ENCODE data around the gene BTBD3.

Gene BTBD3

DNA sequence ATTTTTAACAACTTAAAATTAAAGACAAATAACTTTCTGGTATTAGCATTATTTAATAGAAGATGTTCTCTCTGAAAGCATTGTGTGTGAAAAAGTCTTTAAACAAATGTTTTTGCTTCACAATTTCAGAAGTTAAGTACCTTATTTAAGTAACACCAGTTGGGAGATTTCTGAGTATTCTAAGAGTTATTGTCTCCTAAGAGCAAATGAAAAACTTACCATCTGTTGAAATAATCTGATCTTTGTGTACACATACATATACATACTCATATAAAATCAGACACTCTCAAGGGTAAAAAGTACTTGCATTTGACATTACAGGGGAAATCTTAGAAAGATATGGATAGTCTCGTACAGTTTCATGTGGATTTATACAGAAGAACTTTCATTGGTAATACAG is 2.4 kb downstream of the BTBD3 start:
- DNase-seq (ENCODE audit: insufficient read length): no peak
- TF ChIP-seq POLR2A (IDR thresholded peaks at IDR 0.05; ENCODE audit: low read depth, low read length): no peak
- TF ChIP-seq TAF1 (IDR thresholded peaks at IDR 0.05; ENCODE audit: borderline replicate concordance, low read depth, low read length): no peak
- TF ChIP-seq POLR2AphosphoS5 (IDR thresholded peaks at IDR 0.05; ENCODE audit: low read depth, low read length): no peak
- no peak for FAIRE-seq

DNA sequence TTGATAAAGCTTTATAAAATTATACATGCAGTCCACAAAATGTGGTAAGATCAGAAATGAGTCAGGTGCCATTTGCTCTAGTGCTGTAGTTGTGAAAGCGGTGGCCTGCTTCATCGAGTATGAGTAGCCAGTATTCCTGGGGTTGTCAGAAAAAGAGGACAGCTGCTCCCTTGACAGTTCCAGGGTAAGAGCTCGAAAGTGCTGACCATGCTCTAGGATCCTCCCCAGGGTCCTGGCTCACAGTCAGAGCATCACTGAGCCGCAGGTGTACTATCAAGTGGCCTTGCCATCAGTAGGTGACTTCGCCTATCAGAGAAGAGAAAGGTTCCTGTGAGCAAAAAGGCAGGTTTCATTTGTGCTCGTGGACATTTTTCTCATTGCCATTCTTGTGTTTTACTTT is 3.6 kb downstream of the BTBD3 start:
- no peak for FAIRE-seq

DNA sequence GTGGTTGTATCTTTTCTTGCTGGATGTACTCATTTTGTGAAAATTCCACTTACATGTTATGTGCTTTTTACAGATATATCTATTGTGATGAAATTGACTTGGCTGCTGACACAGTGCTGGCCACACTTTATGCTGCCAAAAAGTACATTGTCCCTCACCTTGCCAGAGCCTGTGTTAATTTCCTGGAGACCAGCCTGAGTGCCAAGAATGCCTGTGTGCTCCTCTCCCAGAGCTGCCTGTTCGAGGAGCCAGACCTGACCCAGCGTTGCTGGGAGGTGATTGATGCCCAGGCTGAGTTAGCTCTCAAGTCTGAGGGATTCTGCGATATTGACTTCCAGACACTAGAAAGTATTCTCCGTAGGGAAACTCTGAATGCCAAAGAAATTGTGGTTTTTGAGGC is 4.9 kb downstream of the BTBD3 start:
- TF ChIP-seq POLR2A (IDR thresholded peaks at IDR 0.05; ENCODE audit: low read depth, low read length): no peak
- FAIRE-seq (no peak), DNase-seq (ENCODE audit: insufficient read length) (no peak)

More for the DNA sequence above, 3.6 kb downstream of the BTBD3 start:
- no peak for DNase-seq (ENCODE audit: insufficient read length)
- TF ChIP-seq POLR2A (IDR thresholded peaks at IDR 0.05; ENCODE audit: low read depth, low read length): no peak
- no peak for TF ChIP-seq TAF1 (IDR thresholded peaks at IDR 0.05; ENCODE audit: borderline replicate concordance, low read depth, low read length)
- TF ChIP-seq POLR2AphosphoS5 (IDR thresholded peaks at IDR 0.05; ENCODE audit: low read depth, low read length): no peak

DNA sequence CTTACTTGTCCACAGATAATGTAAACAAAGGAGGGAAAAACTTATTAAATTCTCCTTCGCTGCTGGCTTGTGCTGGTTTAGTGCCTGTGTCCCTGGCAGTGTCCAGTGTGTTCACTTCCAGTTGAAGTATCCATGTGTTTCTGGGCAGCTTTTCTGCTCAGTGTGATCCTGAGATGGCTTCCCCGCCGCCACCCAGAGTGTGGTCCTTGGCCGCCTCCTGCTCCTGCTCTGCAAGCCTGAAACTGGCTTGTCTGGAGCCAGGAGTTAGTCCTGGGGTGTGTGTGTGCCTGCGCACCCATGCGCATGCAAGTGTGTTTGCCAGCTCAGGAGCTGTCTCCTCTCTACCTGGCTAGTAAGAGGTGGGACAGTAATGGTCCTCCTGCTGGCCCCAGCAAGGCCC is 7.2 kb downstream of the BTBD3 start:
- DNase-seq (ENCODE audit: insufficient read length): no peak
- FAIRE-seq: no peak
- TF ChIP-seq POLR2AphosphoS5 (IDR thresholded peaks at IDR 0.05; ENCODE audit: low read depth, low read length) (no peak), POLR2A (IDR thresholded peaks at IDR 0.05; ENCODE audit: low read depth, low read length) (no peak), TAF1 (IDR thresholded peaks at IDR 0.05; ENCODE audit: borderline replicate concordance, low read depth, low read length) (no peak)

DNA sequence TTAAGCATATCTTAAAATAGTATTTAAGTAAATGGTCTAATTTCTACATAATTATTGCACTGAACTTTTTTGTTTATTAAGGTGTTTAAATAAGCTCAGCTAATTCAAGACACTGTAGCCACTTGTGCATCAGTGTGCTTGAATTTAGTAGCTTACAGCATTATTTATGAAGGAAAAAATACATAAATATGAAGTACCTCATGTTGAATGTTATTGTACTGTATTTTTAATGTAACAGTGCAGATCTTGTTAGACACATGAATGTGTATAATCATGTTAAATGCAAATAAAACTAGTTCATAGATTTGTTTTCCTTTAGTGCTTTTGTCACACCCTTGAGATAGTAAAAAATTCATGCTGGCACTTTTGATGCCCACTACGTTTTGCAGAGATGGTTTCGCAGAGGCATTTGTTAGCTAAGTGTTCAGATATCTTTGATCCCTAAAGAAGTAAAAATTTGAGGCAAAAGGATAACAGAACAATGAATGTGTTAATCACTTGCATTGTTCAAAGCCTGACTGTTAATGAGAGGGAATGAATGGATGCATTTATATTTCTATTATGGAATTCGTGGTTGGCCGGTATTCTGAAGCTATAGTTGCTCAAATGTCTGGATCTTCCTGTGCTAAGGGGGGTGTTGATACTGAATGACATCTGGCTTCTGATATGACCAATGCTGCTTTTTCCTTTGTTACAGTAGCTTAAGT is 8.8 kb downstream of the BTBD3 start:
- FAIRE-seq (no peak), DNase-seq (ENCODE audit: insufficient read length) (no peak)
- TF ChIP-seq POLR2AphosphoS5 (IDR thresholded peaks at IDR 0.05; ENCODE audit: low read depth, low read length) (no peak), POLR2A (IDR thresholded peaks at IDR 0.05; ENCODE audit: low read depth, low read length) (no peak), TAF1 (IDR thresholded peaks at IDR 0.05; ENCODE audit: borderline replicate concordance, low read depth, low read length) (no peak)

DNA sequence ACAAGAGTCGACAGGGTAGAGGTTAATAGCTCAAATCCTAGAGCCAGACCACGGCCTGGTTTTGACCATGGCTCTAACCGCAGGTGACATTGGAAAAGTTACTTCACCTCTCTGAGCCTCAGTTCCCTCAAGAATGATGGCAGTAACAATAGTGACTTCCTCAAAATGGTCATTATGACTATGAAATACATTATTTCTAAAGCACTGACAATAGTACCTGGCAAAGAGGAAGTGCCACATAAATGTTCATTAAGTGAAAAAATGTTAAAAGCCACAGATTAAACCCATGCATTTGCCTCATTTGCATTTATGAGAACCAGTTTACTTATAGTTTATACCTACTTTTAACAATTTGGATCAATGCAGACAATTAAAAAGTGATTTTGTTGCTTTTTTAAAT is 12.3 kb downstream of the BTBD3 start:
- DNase-seq (ENCODE audit: insufficient read length) (no peak), FAIRE-seq (no peak)
- TF ChIP-seq POLR2AphosphoS5 (IDR thresholded peaks at IDR 0.05; ENCODE audit: low read depth, low read length): no peak
- TF ChIP-seq POLR2A (IDR thresholded peaks at IDR 0.05; ENCODE audit: low read depth, low read length): no peak
- TF ChIP-seq TAF1 (IDR thresholded peaks at IDR 0.05; ENCODE audit: borderline replicate concordance, low read depth, low read length): no peak

DNA sequence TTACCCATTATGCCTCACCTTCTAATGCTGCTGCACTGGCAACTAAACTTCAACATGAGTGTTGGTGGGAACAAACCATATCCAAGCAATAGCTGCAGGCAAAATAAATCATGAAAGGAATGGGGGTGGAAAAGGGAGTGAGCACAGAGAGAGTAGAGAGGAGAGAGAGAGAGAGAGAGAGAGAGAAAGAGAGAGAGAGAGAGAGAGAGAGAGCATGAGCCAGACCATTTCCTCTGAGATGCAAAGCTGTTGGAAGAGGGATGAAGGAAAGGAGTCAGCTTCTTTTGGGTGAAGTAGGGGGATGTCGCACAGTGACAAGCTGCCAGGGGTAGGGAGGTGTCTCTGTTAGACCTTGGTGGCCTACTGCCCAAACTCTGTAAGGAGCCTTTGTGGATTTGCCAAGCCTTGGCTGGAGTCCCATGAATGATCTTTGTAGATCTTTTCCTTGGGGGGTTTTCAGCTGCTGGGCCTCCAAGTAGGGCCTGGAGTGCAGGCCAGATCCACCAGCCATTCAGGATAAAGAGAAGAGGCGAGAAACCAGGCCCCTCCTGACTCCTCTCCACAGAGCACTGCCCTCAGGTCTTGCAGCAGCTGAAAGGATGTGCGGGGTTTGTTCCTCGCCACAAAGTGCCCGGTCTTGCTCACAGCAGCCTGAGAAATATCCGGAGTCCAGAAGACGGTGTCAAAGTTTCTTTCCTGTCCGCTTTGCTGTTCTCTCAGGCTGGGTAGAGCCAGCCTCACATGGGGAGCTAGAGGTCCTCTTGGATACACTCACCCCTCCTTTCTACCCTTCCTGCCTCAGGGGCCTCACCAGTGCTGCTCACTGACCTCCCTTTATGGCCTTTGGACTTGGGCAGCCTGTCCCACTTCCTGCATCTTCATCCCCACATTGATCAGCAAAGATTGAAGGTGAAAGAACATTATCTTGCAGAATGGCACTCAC is 17.8 kb downstream of the BTBD3 start:
- TF ChIP-seq POLR2AphosphoS5 (IDR thresholded peaks at IDR 0.05; ENCODE audit: low read depth, low read length) (no peak), POLR2A (IDR thresholded peaks at IDR 0.05; ENCODE audit: low read depth, low read length) (no peak), TAF1 (IDR thresholded peaks at IDR 0.05; ENCODE audit: borderline replicate concordance, low read depth, low read length) (no peak)
- no peak for FAIRE-seq
- no peak for DNase-seq (ENCODE audit: insufficient read length)

DNA sequence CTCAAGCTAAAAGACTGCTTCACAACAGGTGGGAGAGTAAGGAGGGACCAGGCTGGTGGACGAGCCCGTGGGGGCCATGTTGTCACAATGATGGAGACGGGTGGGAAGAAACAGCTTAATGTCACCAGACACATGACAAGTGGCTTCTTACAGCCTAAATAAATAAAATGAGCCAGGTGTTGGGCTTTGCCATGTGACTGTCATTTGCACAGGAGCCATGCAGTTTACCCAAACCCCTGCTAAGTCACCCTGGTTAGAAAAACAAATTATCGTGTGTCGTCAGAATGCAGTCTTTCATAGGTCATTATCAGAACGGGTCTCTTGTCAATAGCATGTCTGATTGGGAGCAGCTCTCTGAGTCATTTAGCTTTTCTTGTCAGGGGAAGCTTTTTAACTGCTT is 18.5 kb downstream of the BTBD3 start:
- no peak for TF ChIP-seq TAF1 (IDR thresholded peaks at IDR 0.05; ENCODE audit: borderline replicate concordance, low read depth, low read length)
- no peak for TF ChIP-seq POLR2A (IDR thresholded peaks at IDR 0.05; ENCODE audit: low read depth, low read length)
- TF ChIP-seq POLR2AphosphoS5 (IDR thresholded peaks at IDR 0.05; ENCODE audit: low read depth, low read length): no peak
- DNase-seq (ENCODE audit: insufficient read length): no peak
- no peak for FAIRE-seq

DNA sequence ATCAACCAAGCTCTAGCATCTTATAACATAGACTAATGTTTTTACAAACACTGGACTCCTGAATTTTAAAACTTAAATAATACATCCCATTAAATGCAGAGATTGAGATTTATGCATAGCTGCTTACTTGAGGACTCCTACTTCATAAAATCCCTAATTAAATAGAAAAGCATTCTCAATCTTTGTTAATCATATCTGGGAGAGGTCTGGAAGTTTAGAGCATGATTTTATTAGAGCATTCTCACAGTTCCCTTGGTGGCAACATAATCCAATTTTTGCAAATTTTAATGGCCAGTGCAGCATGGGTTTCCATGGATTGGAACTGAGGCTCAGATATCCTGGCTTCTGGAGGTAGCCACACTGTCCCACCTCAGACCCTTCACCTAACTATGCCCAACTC is 19.5 kb downstream of the BTBD3 start:
- FAIRE-seq (no peak), DNase-seq (ENCODE audit: insufficient read length) (no peak)
- no peak for TF ChIP-seq POLR2AphosphoS5 (IDR thresholded peaks at IDR 0.05; ENCODE audit: low read depth, low read length)
- no peak for TF ChIP-seq TAF1 (IDR thresholded peaks at IDR 0.05; ENCODE audit: borderline replicate concordance, low read depth, low read length)
- no peak for TF ChIP-seq POLR2A (IDR thresholded peaks at IDR 0.05; ENCODE audit: low read depth, low read length)

DNA sequence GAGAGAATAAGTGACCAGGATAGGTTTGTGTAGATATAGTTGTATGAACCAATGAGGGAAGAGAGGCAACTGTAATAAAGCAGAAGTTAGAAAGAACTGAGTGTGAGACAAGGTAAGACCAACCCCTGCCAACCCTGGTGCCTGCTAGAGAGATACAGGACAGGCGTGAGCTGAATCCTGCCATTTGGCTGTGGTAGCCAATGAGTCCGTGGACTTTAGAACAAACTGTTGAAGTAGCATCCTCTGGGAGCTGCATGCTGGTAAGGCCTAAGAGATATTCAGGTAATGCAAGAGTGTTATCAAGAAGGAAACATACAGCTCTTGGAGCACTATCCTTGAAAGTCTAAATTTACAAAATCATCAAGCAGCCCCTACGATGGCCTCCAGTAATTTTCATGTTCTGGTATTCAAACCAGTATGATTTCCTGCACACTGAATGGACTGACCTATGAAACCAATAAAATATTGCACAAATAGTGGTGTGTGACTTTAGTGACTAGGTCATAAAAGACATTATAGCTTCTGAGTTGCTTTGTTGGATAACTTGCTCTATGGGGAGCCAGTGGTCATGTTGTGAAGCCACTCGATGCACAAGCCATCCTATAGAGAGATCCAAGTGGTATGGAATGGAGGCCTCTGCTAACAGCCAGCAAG is 24.0 kb downstream of the BTBD3 start:
- FAIRE-seq (no peak), DNase-seq (ENCODE audit: insufficient read length) (no peak)
- TF ChIP-seq POLR2AphosphoS5 (IDR thresholded peaks at IDR 0.05; ENCODE audit: low read depth, low read length) (no peak), POLR2A (IDR thresholded peaks at IDR 0.05; ENCODE audit: low read depth, low read length) (no peak)

DNA sequence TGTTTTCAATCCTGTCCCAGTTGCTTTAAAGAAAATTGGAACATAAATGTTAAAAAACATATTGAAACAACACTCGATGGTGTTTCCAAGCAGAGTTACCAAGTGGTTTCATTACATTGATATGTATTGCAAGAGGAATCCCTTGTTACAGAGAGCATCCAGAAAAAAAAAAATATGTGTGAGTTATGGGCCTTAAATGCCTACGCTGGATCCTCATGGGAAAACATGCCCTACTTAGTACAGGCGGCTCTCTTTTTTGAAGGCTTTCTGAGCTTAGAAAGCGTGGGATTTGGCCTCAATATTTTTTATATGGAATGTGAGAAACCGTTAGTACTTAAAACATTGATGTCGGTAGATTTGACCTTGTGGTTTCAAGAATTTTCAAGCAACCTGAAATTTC is 26.1 kb downstream of the BTBD3 start:
- DNase-seq (ENCODE audit: insufficient read length) (no peak), FAIRE-seq (no peak)
- TF ChIP-seq POLR2A (IDR thresholded peaks at IDR 0.05; ENCODE audit: low read depth, low read length): no peak
- no peak for TF ChIP-seq TAF1 (IDR thresholded peaks at IDR 0.05; ENCODE audit: borderline replicate concordance, low read depth, low read length)

DNA sequence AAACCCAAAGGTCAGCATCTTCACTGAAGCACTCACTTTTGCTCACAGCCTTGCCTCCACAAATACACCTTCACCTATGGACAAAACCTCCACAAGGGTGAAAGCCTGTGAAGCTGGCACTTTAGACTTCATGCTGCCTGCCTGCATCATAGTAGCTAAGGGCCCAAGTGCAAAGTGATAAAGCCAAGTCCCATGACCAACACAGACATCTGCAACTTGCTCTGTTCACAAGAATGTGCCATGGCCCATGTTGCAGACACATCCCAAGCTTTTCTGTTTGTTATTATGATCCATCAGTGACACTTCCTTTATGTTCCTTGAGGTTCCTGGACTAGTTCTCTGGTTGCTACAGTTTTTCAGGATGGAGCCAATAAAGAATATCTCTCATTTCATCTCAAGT is 31.1 kb downstream of the BTBD3 start:
- FAIRE-seq (no peak), DNase-seq (ENCODE audit: insufficient read length) (no peak)
- TF ChIP-seq POLR2A (IDR thresholded peaks at IDR 0.05; ENCODE audit: low read depth, low read length): no peak
- TF ChIP-seq POLR2AphosphoS5 (IDR thresholded peaks at IDR 0.05; ENCODE audit: low read depth, low read length): no peak
- no peak for TF ChIP-seq TAF1 (IDR thresholded peaks at IDR 0.05; ENCODE audit: borderline replicate concordance, low read depth, low read length)
